ENCODE data around the gene KCNK7. TPM values are rescaled to one million over a fixed set of nuclear protein-coding genes. Genes with fewer than 3 reads are reported as not detected.

KCNK7 gene
- polyA plus RNA-seq, 1 of the 3 experiments (the other 2 are of a cell fraction) = 0.58 TPM

GRCh38 chr11:65634905-65635731 is 39.5 kb upstream of the KCNK7 start:
- Histone ChIP-seq H3K4me3 (ENCODE audit: low read depth in 2 of 2, low read length in 1 of 2) (no peak overlapping the region), H3K36me3 (replicated peaks in 1 of 2; ENCODE audit: control insufficient read depth in 1 of 2, insufficient read depth in 2 of 2, low read length in 1 of 2) (peaks cover 12 to 59% of the 10 kb centered on the region in 2 experiments), H3F3A (replicated peaks; ENCODE audit: insufficient read depth) (peaks cover 18% of the 10 kb centered on the region), H2AFZ (ENCODE audit: low read depth) (no peak overlapping the region), H3K9me3 (no peaks in the 10 kb centered on the region), H3K9ac (no peak overlapping the region), H3K4me1 (ENCODE audit: control insufficient read depth in 1 of 2, insufficient read depth in 2 of 2, low read depth in 1 of 2, low read length in 1 of 2) (peaks cover 5 to 24% of the 10 kb centered on the region in 2 experiments; a peak in 3 of 4 replicates), H3K4me2 (no peak overlapping the region), H3K27me3 (ENCODE audit: insufficient read depth) (no peaks in the 10 kb centered on the region), H3K27ac (ENCODE audit: low read depth in 2 of 2, low read length in 1 of 2) (no peak overlapping the region; a peak in 1 of 4 replicates), H4K20me1 (ENCODE audit: insufficient read depth) (peaks cover 9% of the 10 kb centered on the region), H3K79me2 (ENCODE audit: insufficient read depth) (peaks cover 16% of the 10 kb centered on the region), H3K9me2 (no peaks in the 10 kb centered on the region)
- no peak for TF ChIP-seq RAD21 (IDR thresholded peaks at IDR 0.05; ENCODE audit: low read length)
- TF ChIP-seq RFX5 (IDR thresholded peaks at IDR 0.05; ENCODE audit: low read length) = no peak
- TF ChIP-seq FOXM1 (IDR thresholded peaks at IDR 0.05; ENCODE audit: low read depth) = no peak
- TF ChIP-seq RXRA (IDR thresholded peaks at IDR 0.05; ENCODE audit: borderline replicate concordance, low read depth) = no peak
- TF ChIP-seq ZBTB33 (IDR thresholded peaks at IDR 0.05; ENCODE audit: borderline replicate concordance, low read depth) = no peak
- TF ChIP-seq FOXJ3 (CRISPR knock-in tag; IDR thresholded peaks at IDR 0.05) = no peak
- no peak for TF ChIP-seq FOSL2 (IDR thresholded peaks at IDR 0.05; ENCODE audit: borderline replicate concordance, low read depth)
- no peak for TF ChIP-seq TCF12 (IDR thresholded peaks at IDR 0.05)
- no peak for TF ChIP-seq POLR2AphosphoS5 (IDR thresholded peaks at IDR 0.05; ENCODE audit: low read depth, low read length)
- TF ChIP-seq USF1 (IDR thresholded peaks at IDR 0.05; ENCODE audit: borderline replicate concordance, low read depth) = no peak
- TF ChIP-seq SIN3A (IDR thresholded peaks at IDR 0.05; ENCODE audit: borderline replicate concordance, low read depth, low read length) = no peak
- TF ChIP-seq MAX (IDR thresholded peaks at IDR 0.05; ENCODE audit: low read depth) = no peak
- no peak for TF ChIP-seq NFIC (IDR thresholded peaks at IDR 0.05; ENCODE audit: borderline replicate concordance)
- TF ChIP-seq MXI1 (IDR thresholded peaks at IDR 0.05; ENCODE audit: low read depth, low read length) = no peak
- TF ChIP-seq GATA2 (CRISPR knock-in tag; IDR thresholded peaks at IDR 0.05) = no peak
- no peak for TF ChIP-seq YY1 (IDR thresholded peaks at IDR 0.05; ENCODE audit: low read depth)
- 95% methylated on average over 27 of the region's 46 CpGs for WGBS (ENCODE audit: low lambda C conversion rate)
- CTCF ChIA-PET = interaction anchor here (1.2 to 3.9 kb wide), 2 partner anchors 9 to 17 kb away, joined by 4 to 18 read pairs; no protein-coding TSS in a partner anchor
- no peak for DNase-seq
- POLR2A ChIA-PET = no interaction called here

Measured in SK-N-SH (cell line).